ENCODE measurements around the gene CCNB1.
"Not testable (repeated sequence)": the region's sequence is repeated elsewhere in the genome, so short reads cannot be mapped to it uniquely, and the experiment has no call there.

The CCNB1 gene

GRCh38 chr5:69166686-69167492, at the start of gene CCNB1:
TSS of gene CCNB1 (plus strand) at chr5:69167150. CDS start at chr5:69167263, 113 bp downstream.
- peak; percentile 94 for DNase-seq

- no peak for DNase-seq
These were observed 37.5 kb upstream of the CCNB1 start for GRCh38 chr5:69129413-69129812.

- no peak for DNase-seq
These were observed 36.7 kb upstream of the CCNB1 start for GRCh38 chr5:69130241-69130640.

GRCh38 chr5:69131304-69131703, 35.6 kb upstream of the CCNB1 start:
- DNase-seq: no peak

- no peak for DNase-seq
These were observed 32.8 kb upstream of the CCNB1 start for GRCh38 chr5:69134126-69134525.

GRCh38 chr5:69136293-69136692, 30.7 kb upstream of the CCNB1 start:
- no peak for DNase-seq

- DNase-seq: not testable (repeated sequence)
These were observed 29.7 kb upstream of the CCNB1 start for GRCh38 chr5:69137208-69137607.

GRCh38 chr5:69137807-69138206, 29.1 kb upstream of the CCNB1 start:
- no peak for DNase-seq

- no peak for DNase-seq
These were observed 28.2 kb upstream of the CCNB1 start for GRCh38 chr5:69138766-69139165.

- not testable (repeated sequence) for DNase-seq
These were observed 26.7 kb upstream of the CCNB1 start for GRCh38 chr5:69140239-69140638.

GRCh38 chr5:69140827-69141226, 26.1 kb upstream of the CCNB1 start:
- DNase-seq: no peak

GRCh38 chr5:69148576-69148975, 18.4 kb upstream of the CCNB1 start:
- not testable (repeated sequence) for DNase-seq

- no peak for DNase-seq
These were observed 17.8 kb upstream of the CCNB1 start for GRCh38 chr5:69148981-69149675.

- DNase-seq: no peak
These were observed 17.3 kb upstream of the CCNB1 start for GRCh38 chr5:69149676-69150010.

GRCh38 chr5:69152731-69153130, 14.2 kb upstream of the CCNB1 start:
- no peak for DNase-seq

- no peak for DNase-seq
These were observed 10.5 kb upstream of the CCNB1 start for GRCh38 chr5:69156456-69156855.

- DNase-seq: no peak
These were observed 8.9 kb upstream of the CCNB1 start for GRCh38 chr5:69158039-69158438.

- DNase-seq: no peak
These were observed 6.3 kb upstream of the CCNB1 start for GRCh38 chr5:69160651-69161050.

- no peak for DNase-seq
These were observed 524 bp downstream of the CCNB1 start for GRCh38 chr5:69167493-69167855.

- DNase-seq: no peak
These were observed 979 bp downstream of the CCNB1 start for GRCh38 chr5:69167929-69168328.

- DNase-seq: no peak
These were observed 3.5 kb downstream of the CCNB1 start for GRCh38 chr5:69170495-69170894.

- no peak for DNase-seq
These were observed 4.0 kb downstream of the CCNB1 start for GRCh38 chr5:69170969-69171368.

GRCh38 chr5:69181659-69182293, 14.8 kb downstream of the CCNB1 start:
- not testable (repeated sequence) for DNase-seq

- no peak for DNase-seq
These were observed 17.7 kb downstream of the CCNB1 start for GRCh38 chr5:69184621-69185020.

Measured in retina (tissue), 1 donor.